AG04449 (cell line): ENCODE data around the gene HIPK2.

Source experiments
- CTCF ChIA-PET: fragments of 350-600 bp; formaldehyde crosslinking; extraction: SDS; loops from one replicate; lab custom pipeline; 2021; ENCODE audit warnings: antibody characterized with exemption; lab: Yijun Ruan, JAX
- POLR2A ChIA-PET: fragments of 400-600, 350-600 bp; formaldehyde crosslinking; extraction: SDS; loops from one replicate; lab custom pipeline; 2020; ENCODE audit warnings: antibody characterized with exemption, inconsistent platforms; lab: Yijun Ruan, JAX
- DNase-seq: peaks from one replicate; pipeline ENCODE4 v3.0.0-alpha.2; 2010; ENCODE audit warnings: low read depth, low spot score
- H3K4me3 ChIP-seq: 2 replicates; pipeline ENCODE4 v1.5.1; 2011; ENCODE audit warnings: low read depth, mild to moderate bottlenecking, control low read depth, low read length
- TF ChIP-seq, protein P1 (sequence below): IDR thresholded peaks from one replicate; pipeline ENCODE4 v1.5.1; 2011; ENCODE audit warnings: mild to moderate bottlenecking, moderate library complexity, low read length, control low read depth, inconsistent platforms; ENCODE audit not compliant: insufficient read depth; ENCODE audit errors: missing control alignments

Gene HIPK2

DNA sequence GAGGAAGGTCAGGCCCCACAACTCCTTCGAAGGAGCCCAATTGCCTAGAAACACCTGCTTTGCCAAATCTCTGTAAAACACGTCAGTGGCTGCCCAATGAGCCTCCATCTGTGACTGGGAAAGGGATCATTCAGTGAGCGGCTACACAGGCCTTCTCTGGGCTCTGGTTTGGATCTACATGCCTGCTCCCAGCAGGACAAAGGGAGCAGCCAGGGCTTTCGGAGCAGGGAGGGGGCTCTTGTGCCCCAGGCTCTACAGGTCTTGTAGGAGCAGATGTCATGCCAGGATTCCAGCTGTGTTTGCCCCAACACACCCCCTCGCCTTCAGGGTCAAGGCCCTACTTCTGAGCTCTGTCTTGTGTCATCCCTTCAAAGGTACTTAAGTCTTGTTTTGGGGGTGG is 180.8 kb downstream of the HIPK2 start:
- ChIA-PET CTCF (interaction anchor here (7.7 kb wide), 1 partner anchor 407 kb away, joined by 136 read pairs; no protein-coding TSS in a partner anchor), POLR2A (no interaction called here)
- DNase-seq, result no peak
- H3K4me3 ChIP-seq, result no peak overlapping the region
- TF ChIP-seq, protein P1, sequence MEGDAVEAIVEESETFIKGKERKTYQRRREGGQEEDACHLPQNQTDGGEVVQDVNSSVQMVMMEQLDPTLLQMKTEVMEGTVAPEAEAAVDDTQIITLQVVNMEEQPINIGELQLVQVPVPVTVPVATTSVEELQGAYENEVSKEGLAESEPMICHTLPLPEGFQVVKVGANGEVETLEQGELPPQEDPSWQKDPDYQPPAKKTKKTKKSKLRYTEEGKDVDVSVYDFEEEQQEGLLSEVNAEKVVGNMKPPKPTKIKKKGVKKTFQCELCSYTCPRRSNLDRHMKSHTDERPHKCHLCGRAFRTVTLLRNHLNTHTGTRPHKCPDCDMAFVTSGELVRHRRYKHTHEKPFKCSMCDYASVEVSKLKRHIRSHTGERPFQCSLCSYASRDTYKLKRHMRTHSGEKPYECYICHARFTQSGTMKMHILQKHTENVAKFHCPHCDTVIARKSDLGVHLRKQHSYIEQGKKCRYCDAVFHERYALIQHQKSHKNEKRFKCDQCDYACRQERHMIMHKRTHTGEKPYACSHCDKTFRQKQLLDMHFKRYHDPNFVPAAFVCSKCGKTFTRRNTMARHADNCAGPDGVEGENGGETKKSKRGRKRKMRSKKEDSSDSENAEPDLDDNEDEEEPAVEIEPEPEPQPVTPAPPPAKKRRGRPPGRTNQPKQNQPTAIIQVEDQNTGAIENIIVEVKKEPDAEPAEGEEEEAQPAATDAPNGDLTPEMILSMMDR, result no peak

DNA sequence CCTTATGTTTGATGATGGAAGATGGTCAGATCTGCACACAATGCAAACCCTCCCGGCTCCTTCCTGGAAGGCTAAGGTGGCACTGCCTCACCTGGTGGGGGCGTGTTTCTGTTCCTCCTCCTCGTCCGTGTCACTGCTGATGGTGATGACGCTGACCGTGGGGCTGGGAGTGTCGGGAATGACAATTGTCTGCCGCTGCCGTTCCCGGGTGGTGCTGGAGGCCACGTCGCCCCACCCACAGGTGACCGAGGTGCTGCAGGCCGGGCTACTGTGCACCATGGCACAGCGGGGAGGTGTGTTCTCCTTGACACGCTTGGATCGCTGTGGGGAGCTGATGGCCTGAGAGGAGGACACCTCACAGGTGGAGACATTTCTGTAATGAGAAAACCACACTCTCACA is 181.2 kb downstream of the HIPK2 start:
- CTCF ChIA-PET, result interaction anchor here (7.7 kb wide), 1 partner anchor 407 kb away, joined by 136 read pairs; no protein-coding TSS in a partner anchor
- TF ChIP-seq, protein P1, result no peak
- no peak for DNase-seq
- POLR2A ChIA-PET, result no interaction called here
- H3K4me3 ChIP-seq, result no peak overlapping the region

DNA sequence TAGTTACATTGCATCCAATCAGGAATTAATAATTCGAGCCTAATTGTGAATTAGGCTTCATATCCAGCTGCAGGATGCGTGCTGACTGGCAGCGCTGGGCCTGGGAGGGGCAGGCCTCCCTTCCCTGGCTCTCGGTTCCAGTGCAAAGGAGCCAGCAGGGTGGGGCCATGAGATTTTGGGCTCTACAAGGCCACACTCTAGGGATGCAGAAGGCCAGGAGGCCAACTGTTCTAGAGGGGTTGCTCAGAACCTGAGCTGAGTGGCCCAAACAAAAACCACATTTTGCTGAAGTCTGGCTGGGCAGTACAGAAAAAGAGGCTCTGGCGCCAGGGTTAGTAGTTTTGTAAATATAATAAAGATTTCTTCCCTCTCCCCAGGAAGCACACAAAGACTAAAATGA is 182.0 kb downstream of the HIPK2 start:
- TF ChIP-seq, protein P1, result no peak
- ChIA-PET CTCF (interaction anchor here (1.0 to 7.7 kb wide), 2 partner anchors 96 to 408 kb away, joined by 3 to 136 read pairs; no protein-coding TSS in a partner anchor), POLR2A (no interaction called here)
- H3K4me3 ChIP-seq, result no peak overlapping the region
- DNase-seq, result no peak

DNA sequence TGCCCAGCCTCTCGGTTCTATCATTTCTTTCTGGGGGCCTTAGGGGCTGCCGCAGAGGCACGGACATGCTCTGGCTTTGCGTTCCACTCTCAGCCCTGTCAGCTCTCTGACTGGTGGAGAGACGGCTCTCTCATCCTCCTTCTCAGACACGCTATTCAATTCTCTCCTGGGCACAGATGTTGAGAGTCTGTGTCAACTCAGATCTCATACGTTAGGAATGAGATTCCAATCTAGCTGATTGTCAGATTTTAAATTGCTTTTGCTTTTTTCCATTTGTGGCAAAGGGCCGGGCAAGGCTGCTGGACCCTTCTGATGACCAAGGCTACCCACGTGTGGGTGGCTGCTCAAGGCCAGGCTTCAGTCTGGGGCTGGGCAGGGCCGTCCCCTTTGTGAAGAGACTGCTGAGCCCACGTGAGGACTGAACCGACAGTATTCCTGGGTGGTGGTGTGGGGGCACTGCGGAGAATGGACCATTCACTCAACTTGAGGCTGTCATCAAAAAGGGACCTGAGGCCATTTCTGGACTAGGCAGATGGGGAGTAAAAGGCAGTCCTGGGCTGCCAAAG is 182.8 kb downstream of the HIPK2 start:
- ChIA-PET CTCF (interaction anchor here (1.0 to 15.7 kb wide), 6 partner anchors 7 to 412 kb away, joined by 3 to 141 read pairs (median 6); no protein-coding TSS in a partner anchor), POLR2A (no interaction called here)
- TF ChIP-seq, protein P1, result no peak
- no peak for DNase-seq
- H3K4me3 ChIP-seq, result no peak overlapping the region

DNA sequence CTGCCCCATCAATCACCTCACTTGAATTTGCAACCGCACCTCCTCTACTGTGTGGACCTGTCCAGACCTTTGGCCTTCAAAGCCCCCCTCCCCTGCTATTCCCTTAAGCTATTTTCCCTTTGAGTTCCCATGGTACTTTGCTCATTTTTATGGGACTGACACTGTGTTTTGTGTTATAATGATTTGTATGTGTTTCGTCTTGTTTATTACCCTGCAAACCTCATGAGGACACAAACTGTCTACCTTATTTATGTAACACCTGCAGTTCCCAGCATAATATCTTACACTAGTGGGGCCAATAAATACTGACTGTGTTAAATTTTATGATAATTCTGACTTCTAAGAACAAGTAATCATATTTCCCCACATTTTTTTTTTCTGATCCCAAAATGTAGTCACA is 183.7 kb downstream of the HIPK2 start:
- TF ChIP-seq, protein P1, result no peak
- POLR2A ChIA-PET, result no interaction called here
- CTCF ChIA-PET, result interaction anchor here (1.0 to 15.7 kb wide), 7 partner anchors 8 to 413 kb away, joined by 3 to 141 read pairs (median 5); no protein-coding TSS in a partner anchor
- no peak for DNase-seq
- H3K4me3 ChIP-seq, result no peak overlapping the region

DNA sequence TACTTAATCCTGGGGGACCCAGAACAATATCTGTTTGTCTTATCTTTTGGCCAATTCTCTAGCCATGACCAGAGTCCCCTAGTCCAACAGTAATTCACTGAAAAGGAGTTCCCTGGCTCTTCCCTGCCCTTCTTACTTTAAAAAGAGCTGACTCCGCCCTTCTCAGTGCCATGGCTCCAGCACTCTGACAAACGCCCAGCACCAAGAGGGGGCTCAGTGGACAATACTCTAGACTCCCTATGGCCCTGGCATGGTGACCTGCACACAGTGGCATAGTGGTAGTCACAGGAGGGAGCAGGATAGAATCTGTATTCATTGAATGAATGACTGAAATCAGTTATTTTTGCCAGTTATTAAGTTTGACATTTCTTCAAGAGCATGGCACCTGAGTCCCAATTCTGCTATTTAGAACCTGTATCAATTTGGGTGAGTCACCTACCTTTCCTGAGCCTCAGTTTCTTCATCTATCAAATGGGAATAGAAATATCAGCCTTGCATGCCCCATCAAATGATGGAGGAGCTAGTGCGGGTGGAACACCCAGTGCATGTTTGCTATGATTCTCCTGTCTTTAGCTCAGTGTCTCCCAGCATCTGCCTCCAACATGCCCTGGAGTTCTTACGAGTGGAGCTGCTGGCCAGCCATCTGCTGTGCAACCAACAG is 184.9 kb downstream of the HIPK2 start:
- no peak overlapping the region for H3K4me3 ChIP-seq
- ChIA-PET CTCF (interaction anchor here (1.0 to 15.7 kb wide), 7 partner anchors 9 to 411 kb away, joined by 3 to 141 read pairs (median 6); no protein-coding TSS in a partner anchor), POLR2A (no interaction called here)
- TF ChIP-seq, protein P1, result no peak
- no peak for DNase-seq
